ENCODE results near the gene THSD4.

DNA sequence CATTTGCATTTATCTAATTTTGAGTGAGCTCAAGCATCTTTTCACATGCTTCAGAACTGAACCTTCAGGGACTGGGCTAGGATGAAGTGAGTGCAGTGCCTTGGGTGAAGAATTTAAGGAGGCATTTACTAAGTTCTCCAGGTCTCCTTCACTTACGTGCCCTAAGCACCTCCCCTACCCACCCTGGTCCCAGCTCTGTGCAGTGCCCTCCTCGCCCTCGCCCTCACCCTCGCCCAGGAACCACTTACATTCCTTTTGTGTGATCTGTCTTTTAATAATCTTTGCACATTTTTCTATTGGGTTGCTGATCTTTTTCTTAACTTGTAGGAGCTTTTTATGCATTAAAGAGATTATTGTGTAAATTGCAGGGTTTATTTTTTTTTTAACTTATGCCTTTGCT is 322.6 kb downstream of the THSD4 start:
- TF ChIP-seq POLR2A (IDR thresholded peaks at IDR 0.05; ENCODE audit: low read length) (no peak), RAD21 (conservative IDR thresholded peaks at IDR 0.05 in 1 of 2, IDR thresholded peaks at IDR 0.05 in 1 of 2) (no peak), HDAC2 (IDR thresholded peaks at IDR 0.05) (no peak), CHD2 (IDR thresholded peaks at IDR 0.05; ENCODE audit: low read length, partially characterized antibody) (no peak), ESRRA (IDR thresholded peaks at IDR 0.05; ENCODE audit: borderline replicate concordance, low read length) (no peak), FOSB (CRISPR knock-in tag; IDR thresholded peaks at IDR 0.05) (no peak)
- TF ChIP-seq, protein P1, sequence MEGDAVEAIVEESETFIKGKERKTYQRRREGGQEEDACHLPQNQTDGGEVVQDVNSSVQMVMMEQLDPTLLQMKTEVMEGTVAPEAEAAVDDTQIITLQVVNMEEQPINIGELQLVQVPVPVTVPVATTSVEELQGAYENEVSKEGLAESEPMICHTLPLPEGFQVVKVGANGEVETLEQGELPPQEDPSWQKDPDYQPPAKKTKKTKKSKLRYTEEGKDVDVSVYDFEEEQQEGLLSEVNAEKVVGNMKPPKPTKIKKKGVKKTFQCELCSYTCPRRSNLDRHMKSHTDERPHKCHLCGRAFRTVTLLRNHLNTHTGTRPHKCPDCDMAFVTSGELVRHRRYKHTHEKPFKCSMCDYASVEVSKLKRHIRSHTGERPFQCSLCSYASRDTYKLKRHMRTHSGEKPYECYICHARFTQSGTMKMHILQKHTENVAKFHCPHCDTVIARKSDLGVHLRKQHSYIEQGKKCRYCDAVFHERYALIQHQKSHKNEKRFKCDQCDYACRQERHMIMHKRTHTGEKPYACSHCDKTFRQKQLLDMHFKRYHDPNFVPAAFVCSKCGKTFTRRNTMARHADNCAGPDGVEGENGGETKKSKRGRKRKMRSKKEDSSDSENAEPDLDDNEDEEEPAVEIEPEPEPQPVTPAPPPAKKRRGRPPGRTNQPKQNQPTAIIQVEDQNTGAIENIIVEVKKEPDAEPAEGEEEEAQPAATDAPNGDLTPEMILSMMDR (IDR thresholded peaks at IDR 0.05), result no peak
- TF ChIP-seq, protein P2, sequence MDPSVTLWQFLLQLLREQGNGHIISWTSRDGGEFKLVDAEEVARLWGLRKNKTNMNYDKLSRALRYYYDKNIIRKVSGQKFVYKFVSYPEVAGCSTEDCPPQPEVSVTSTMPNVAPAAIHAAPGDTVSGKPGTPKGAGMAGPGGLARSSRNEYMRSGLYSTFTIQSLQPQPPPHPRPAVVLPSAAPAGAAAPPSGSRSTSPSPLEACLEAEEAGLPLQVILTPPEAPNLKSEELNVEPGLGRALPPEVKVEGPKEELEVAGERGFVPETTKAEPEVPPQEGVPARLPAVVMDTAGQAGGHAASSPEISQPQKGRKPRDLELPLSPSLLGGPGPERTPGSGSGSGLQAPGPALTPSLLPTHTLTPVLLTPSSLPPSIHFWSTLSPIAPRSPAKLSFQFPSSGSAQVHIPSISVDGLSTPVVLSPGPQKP (IDR thresholded peaks at IDR 0.05; ENCODE audit: low read depth, low read length), result no peak
- TF ChIP-seq, protein P3, sequence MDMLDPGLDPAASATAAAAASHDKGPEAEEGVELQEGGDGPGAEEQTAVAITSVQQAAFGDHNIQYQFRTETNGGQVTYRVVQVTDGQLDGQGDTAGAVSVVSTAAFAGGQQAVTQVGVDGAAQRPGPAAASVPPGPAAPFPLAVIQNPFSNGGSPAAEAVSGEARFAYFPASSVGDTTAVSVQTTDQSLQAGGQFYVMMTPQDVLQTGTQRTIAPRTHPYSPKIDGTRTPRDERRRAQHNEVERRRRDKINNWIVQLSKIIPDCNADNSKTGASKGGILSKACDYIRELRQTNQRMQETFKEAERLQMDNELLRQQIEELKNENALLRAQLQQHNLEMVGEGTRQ (IDR thresholded peaks at IDR 0.05), result no peak
- TF ChIP-seq, protein P4, sequence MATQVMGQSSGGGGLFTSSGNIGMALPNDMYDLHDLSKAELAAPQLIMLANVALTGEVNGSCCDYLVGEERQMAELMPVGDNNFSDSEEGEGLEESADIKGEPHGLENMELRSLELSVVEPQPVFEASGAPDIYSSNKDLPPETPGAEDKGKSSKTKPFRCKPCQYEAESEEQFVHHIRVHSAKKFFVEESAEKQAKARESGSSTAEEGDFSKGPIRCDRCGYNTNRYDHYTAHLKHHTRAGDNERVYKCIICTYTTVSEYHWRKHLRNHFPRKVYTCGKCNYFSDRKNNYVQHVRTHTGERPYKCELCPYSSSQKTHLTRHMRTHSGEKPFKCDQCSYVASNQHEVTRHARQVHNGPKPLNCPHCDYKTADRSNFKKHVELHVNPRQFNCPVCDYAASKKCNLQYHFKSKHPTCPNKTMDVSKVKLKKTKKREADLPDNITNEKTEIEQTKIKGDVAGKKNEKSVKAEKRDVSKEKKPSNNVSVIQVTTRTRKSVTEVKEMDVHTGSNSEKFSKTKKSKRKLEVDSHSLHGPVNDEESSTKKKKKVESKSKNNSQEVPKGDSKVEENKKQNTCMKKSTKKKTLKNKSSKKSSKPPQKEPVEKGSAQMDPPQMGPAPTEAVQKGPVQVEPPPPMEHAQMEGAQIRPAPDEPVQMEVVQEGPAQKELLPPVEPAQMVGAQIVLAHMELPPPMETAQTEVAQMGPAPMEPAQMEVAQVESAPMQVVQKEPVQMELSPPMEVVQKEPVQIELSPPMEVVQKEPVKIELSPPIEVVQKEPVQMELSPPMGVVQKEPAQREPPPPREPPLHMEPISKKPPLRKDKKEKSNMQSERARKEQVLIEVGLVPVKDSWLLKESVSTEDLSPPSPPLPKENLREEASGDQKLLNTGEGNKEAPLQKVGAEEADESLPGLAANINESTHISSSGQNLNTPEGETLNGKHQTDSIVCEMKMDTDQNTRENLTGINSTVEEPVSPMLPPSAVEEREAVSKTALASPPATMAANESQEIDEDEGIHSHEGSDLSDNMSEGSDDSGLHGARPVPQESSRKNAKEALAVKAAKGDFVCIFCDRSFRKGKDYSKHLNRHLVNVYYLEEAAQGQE (IDR thresholded peaks at IDR 0.05), result no peak

All from A549 (cell line).